GM12864 (cell line): Measurements from ENCODE around the gene IL1A.

Source experiments
- DNase-seq: peaks from one replicate; pipeline ENCODE4 v3.0.0-alpha.2; 2011; ENCODE audit warnings: low read depth
- H3K4me3 ChIP-seq: 2 replicates; pipeline ENCODE4 v1.5.1; 2011; ENCODE audit warnings: mild to moderate bottlenecking, low read depth, low read length, control low read depth
- TF ChIP-seq, protein P1 (sequence below): IDR thresholded peaks from 2 replicates; pipeline ENCODE4 v1.5.1; 2011; ENCODE audit warnings: low read depth, mild to moderate bottlenecking, moderate library complexity, low read length, control low read depth, inconsistent platforms; ENCODE audit errors: missing control alignments

The IL1A gene

DNA sequence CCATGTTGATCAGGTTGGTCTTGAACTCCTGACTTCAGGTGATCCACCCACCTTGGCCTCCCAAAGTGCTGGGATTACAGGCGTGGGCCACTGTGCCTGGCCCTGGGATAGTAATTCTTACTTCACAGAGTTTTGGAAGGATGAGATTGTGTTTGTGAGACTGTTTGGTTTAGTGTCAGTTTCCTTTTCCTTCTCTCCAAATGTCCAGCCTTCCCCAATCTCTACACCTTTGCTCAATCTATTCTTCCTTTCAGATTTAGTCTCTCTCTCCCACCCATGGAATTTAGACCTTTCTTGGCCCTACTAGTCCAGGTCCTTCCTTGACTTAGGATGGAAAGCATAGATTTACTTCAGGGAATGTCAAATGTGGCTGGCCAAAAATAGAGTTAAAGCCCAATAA is 12.2 kb upstream of the IL1A start:
- TF ChIP-seq, protein P1, sequence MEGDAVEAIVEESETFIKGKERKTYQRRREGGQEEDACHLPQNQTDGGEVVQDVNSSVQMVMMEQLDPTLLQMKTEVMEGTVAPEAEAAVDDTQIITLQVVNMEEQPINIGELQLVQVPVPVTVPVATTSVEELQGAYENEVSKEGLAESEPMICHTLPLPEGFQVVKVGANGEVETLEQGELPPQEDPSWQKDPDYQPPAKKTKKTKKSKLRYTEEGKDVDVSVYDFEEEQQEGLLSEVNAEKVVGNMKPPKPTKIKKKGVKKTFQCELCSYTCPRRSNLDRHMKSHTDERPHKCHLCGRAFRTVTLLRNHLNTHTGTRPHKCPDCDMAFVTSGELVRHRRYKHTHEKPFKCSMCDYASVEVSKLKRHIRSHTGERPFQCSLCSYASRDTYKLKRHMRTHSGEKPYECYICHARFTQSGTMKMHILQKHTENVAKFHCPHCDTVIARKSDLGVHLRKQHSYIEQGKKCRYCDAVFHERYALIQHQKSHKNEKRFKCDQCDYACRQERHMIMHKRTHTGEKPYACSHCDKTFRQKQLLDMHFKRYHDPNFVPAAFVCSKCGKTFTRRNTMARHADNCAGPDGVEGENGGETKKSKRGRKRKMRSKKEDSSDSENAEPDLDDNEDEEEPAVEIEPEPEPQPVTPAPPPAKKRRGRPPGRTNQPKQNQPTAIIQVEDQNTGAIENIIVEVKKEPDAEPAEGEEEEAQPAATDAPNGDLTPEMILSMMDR: no peak
- H3K4me3 ChIP-seq: no peak overlapping the region
- DNase-seq: no peak

DNA sequence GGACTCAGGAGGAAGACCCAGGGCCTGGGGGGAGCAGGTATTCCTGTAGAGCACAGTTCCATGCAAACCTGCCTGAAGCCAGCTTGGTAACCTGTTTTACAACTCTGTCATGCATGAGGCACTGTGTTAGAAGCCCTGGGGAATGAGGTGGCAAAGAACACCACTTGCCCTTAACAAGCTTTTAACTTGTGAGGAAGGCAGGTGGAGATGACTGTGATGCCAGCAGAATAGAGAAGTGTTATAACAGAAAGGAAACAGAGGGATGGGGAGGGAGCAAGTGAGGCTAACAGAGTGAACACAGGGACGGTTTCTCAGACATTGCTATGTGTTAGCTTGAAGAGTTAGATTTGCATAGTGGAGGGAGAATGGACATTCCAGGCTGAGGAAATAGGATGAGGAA is 11.5 kb upstream of the IL1A start:
- no peak overlapping the region for H3K4me3 ChIP-seq
- no peak for DNase-seq
- TF ChIP-seq, protein P1: no peak

DNA sequence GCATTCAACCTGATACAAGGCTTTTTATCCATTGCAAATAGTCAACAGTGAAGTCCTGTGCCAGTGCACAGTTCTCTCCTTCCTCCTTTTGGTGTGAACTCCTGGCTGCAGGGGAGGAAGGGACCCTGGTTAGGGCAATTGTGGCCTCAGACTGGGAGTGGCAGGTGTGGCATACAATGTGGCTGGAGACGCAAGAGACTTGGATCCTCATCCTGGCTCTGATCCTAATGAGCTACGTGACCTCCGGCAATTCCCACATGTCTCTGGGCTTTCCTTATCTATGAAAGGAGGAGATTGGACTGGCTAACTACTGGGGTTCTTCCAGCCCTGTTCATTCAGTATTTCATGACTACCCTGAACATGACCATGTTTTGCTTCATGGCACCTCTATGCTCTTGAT is 10.5 kb upstream of the IL1A start:
- DNase-seq: no peak
- no peak overlapping the region for H3K4me3 ChIP-seq
- TF ChIP-seq, protein P1: no peak

DNA sequence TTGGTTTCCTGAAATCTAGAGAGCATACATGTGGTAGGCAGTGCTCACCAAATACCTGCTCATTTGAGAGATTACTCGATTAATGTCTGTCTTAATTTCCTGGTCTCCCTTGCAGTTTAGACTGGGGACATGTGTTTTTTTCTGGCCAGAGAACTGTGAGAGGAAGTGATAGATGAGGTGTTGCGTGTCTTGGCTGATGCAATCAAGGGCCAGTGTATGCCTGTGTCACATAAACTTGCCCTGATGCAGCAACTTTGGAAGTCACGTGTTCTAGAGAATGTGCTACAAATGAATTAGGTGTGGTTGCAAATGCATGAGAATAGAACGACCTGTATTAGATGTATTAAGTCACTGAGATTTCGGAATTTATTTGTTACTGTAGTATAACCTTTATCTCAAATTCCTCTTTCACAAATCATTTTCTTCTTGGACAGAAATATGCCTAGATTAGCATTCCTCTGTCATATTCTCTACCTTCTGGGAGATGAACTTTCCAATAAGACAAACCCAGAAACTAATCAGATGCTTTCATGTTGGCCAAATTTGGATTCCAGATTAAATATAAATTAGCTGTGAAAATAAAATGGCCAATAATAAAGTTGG is 9.9 kb upstream of the IL1A start:
- peak; percentile 77 for DNase-seq
- TF ChIP-seq, protein P1: no peak

DNA sequence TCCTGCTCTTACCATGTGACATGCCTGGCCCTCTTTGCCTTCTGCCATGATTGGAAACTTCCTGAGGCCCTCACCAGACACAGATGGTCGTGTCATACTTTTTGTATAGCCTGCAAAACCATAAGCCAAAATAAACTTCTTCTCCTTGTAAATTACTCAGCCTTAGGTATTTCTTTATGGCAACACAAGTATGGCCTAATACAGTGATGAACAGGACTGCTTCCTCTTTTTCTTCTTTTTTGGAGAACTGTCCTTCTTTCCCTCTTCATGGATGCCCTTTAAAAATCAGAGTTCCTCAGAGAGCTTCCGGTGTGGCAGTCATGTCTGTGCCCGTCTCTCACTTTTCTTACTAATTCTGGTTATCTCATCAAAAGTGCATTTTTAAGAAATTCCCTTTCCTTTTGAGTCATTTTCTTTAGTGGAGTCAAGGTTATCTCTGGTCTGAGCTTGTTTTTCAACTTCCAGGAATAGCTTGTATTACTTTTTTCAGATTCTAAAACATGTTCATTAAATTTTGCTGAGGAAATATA is 9.2 kb upstream of the IL1A start:
- TF ChIP-seq, protein P1: no peak
- no peak for DNase-seq
- H3K4me3 ChIP-seq: no peak overlapping the region

More for the DNA sequence above, 9.9 kb upstream of the IL1A start:
- H3K4me3 ChIP-seq: no peak overlapping the region

DNA sequence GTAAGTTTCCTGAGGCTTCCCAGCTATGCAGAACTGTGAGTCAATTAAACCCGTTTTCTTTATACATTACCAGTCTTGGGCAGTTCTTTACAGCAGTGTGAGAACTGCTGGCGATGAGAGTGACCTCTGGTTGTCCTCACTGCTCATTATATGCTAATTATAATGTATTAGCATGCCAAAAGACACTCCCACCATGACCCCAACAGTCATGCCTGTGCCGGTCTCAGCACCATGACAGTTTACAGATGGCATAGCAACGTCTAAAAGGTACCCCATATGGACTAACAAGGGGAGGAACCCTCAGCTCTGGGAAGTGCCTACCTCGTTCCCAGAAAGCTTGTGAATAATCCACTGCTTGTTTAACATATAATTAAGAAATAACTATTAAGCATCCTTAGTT is 8.1 kb upstream of the IL1A start:
- no peak overlapping the region for H3K4me3 ChIP-seq
- DNase-seq: no peak
- TF ChIP-seq, protein P1: no peak

DNA sequence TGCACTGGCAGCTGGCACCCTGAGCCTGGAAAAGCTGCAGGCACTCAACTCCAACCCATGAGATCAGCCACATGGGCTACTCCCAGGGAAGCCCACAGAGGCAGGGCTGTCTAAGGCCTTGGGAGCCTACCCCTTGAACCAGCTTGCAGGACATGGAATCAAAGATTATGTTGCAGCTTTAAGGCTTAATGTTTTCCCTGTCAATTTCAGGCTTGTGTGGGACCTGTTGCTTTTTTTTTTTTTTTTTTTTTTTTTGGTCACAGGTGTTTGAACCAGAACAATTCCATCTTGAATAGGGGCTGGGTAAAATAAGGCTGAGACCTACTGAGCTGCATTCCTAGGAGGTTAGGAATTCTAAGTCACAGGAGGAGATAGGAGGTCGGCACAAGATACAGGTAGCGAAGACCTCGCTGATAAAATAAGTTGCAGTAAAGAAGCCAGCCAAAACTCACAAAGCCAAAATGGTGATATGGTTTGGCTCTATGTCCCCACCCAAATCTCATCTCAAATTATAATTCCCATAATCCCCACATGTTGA is 7.5 kb upstream of the IL1A start:
- DNase-seq: no peak
- TF ChIP-seq, protein P1: no peak
- H3K4me3 ChIP-seq: no peak overlapping the region
